GM12892 (cell line): Measurements from ENCODE around the gene CDCA5.

Experiments used
- POLR2A ChIP-seq: IDR thresholded peaks from 2 replicates; pipeline ENCODE4 v1.6.1; 2011; ENCODE audit warnings: low read depth, low read length, control low read depth
- TAF1 ChIP-seq: IDR thresholded peaks from 2 replicates; pipeline ENCODE4 v1.6.1; 2011; ENCODE audit warnings: low read depth, mild to moderate bottlenecking, control low read depth, low read length, borderline replicate concordance

DNA sequence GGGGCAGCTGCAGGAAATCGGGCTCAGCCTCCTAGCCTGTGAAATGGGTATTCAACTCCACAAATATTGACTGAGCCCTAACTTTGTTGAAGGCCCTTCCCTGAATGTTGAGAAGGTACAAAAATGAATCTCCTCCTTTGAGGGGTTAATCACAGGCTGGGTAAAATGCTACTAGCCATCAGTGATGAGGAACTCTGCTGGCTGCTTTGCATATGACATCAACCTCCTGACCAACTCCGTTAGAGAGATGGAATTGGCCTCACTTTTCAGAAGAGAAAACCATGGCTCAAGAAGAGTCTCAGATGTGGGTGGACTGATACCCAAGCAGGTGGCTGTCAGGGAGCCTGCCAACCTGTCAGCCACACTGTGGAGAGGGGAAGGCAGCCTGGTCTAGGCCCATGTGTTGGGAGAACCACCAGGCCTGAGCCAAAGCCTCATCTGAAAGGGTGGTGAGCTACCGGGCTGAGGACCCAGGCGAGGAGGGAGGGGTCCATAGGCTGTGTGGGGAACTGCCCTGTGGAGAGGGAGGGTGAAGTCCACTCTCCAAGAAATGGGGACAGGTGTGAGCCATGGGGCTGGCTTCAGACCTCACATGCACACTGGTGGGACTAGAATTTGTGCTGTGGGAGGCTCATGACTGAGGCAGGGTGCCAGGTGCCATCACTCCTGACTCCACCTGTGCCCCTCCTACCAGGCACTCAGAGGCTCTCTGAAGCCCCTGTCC lies 11.8 kb downstream of the CDCA5 start:
- TF ChIP-seq POLR2A = peak; percentile 34; the same call in 1 of the 2 replicates
- no peak for TF ChIP-seq TAF1
